ENCODE measurements around the gene GOLM1.
"Not testable (repeated sequence)": the region's sequence is repeated elsewhere in the genome, so short reads cannot be mapped to it uniquely, and the experiment has no call there.

Gene GOLM1

GRCh38 chr9:86079865-86080469 lies 19.4 kb downstream of the GOLM1 start:
- no peak for DNase-seq

- DNase-seq, result no peak
Observed at GRCh38 chr9:86079421-86079831, 19.9 kb downstream of the GOLM1 start.

- no peak for DNase-seq
Observed at GRCh38 chr9:86078731-86079130, 20.6 kb downstream of the GOLM1 start.

GRCh38 chr9:86077276-86077675 lies 22.1 kb downstream of the GOLM1 start:
- no peak for DNase-seq

- DNase-seq, result no peak
Observed at GRCh38 chr9:86075132-86076109, 23.9 kb downstream of the GOLM1 start.

- no peak for DNase-seq
Observed at GRCh38 chr9:86073839-86074238, 25.5 kb downstream of the GOLM1 start.

GRCh38 chr9:86072394-86072877 lies 26.9 kb downstream of the GOLM1 start:
- no peak for DNase-seq

GRCh38 chr9:86069206-86069869 lies 30.0 kb downstream of the GOLM1 start:
- no peak for DNase-seq

GRCh38 chr9:86064220-86064619 lies 35.1 kb downstream of the GOLM1 start:
- DNase-seq, result no peak

GRCh38 chr9:86062845-86063693 lies 36.3 kb downstream of the GOLM1 start:
- DNase-seq, result no peak

GRCh38 chr9:86061972-86062739 lies 37.2 kb downstream of the GOLM1 start:
- DNase-seq, result no peak

- no peak for DNase-seq
Observed at GRCh38 chr9:86057491-86057890, 41.9 kb downstream of the GOLM1 start.

GRCh38 chr9:86054695-86055094 lies 44.7 kb downstream of the GOLM1 start:
- no peak for DNase-seq

- no peak for DNase-seq
Observed at GRCh38 chr9:86052556-86053468, 46.5 kb downstream of the GOLM1 start.

GRCh38 chr9:86048018-86048742 lies 51.2 kb downstream of the GOLM1 start:
- not testable (repeated sequence) for DNase-seq

- no peak for DNase-seq
Observed at GRCh38 chr9:86047361-86047760, 52.0 kb downstream of the GOLM1 start.

GRCh38 chr9:86046930-86047341 lies 52.4 kb downstream of the GOLM1 start:
- no peak for DNase-seq

GRCh38 chr9:86046071-86046636 lies 53.2 kb downstream of the GOLM1 start:
- no peak for DNase-seq

GRCh38 chr9:86045654-86046053 lies 53.7 kb downstream of the GOLM1 start:
- no peak for DNase-seq

All from DMS153 (cell line).